Measurements from ENCODE around the gene RHBDL2.

Gene RHBDL2

DNA sequence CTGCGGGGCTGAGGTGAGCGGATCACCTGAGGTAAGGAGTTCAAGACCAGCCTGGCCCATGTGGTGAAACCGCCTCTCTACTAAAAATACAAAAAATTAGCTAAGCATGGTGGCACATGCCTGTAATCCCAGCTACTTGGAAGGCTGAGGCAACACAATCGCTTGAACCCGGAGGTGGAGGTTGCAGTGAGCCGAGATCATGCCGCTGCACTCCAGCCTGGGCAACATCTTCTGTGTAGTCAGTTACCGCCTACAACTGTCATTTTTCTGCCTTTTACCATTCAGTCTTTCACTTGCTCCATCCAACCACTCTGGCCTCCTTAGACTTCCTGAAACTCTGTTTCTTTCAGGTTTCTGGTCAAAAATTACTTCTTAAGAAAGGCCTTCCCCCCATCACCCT lies 70.6 kb downstream of the RHBDL2 start:
- no peak for TF ChIP-seq ZFX (IDR thresholded peaks at IDR 0.05)
- TF ChIP-seq, protein P1, sequence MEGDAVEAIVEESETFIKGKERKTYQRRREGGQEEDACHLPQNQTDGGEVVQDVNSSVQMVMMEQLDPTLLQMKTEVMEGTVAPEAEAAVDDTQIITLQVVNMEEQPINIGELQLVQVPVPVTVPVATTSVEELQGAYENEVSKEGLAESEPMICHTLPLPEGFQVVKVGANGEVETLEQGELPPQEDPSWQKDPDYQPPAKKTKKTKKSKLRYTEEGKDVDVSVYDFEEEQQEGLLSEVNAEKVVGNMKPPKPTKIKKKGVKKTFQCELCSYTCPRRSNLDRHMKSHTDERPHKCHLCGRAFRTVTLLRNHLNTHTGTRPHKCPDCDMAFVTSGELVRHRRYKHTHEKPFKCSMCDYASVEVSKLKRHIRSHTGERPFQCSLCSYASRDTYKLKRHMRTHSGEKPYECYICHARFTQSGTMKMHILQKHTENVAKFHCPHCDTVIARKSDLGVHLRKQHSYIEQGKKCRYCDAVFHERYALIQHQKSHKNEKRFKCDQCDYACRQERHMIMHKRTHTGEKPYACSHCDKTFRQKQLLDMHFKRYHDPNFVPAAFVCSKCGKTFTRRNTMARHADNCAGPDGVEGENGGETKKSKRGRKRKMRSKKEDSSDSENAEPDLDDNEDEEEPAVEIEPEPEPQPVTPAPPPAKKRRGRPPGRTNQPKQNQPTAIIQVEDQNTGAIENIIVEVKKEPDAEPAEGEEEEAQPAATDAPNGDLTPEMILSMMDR (conservative IDR thresholded peaks at IDR 0.05) = no peak
- no peak overlapping the region for H3K27ac ChIP-seq

DNA sequence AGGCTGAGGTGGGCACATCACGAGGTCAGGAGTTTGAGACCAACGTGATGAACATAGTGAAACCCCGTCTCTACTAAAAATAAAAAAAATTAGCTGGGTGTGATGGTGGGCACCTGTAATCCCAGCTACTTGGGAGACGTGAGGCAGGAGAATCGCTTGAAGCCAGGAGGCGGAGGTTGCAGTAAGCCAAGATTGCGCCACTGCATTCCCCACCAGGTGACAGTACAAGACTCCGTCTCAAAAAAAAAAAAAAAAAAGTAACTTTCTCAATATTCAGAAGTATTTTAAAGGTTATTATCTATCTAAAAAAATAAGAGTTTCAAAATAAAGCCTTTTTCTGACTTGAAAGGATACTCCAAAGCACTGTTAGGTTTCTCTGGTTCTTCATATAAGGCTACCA lies 74.4 kb downstream of the RHBDL2 start:
- no peak overlapping the region for H3K27ac ChIP-seq
- TF ChIP-seq ZFX (IDR thresholded peaks at IDR 0.05) = no peak
- TF ChIP-seq, protein P1 (conservative IDR thresholded peaks at IDR 0.05) = no peak

DNA sequence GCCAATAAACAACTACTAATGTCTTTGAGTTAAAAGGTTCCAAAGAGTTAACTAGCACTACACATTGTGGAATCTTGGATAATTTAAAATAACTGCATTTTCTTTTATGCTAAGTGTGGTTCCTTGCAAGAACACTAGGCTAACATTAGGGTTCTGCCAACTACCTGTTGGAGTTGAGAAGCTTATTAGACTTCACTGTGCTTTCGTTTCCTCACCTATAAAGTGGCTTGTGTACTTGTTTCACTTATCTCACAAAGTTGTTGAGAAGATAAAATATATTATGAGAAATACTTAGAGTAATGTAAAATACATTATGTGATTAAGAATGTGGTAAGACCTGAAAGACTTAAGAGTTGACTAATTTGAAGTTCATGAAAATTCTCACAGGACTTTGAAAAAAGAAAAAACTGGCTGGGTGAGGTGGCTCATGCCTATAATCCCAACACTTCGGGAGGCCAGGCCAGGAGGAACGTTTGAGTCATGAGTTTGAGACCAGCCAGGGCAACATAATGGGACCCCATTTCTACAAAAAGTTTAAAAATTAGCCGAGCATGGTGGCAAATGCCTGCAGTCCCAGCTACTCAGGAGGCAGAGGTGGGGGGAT lies 76.4 kb downstream of the RHBDL2 start:
- TF ChIP-seq ZFX (IDR thresholded peaks at IDR 0.05) = no peak
- TF ChIP-seq, protein P1 (conservative IDR thresholded peaks at IDR 0.05) = no peak; the same call in 1 of the 2 replicates

DNA sequence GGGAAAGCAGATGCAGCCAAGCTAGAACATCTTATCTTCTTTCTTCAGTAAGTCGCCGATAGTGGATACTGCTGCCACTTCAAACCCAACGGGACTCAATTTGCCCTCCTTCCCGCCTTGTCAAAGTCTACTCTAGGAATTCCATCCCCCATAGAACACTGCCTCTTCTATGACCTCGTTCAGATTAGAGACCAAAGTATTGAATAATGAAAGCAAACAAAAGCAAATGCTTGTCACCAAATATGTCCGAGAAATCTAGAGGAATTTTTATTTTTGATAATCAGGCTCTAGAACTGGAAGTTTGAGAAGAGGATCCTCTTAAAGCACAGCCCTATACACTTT lies 81.2 kb downstream of the RHBDL2 start:
- TF ChIP-seq, protein P1 (conservative IDR thresholded peaks at IDR 0.05) = no peak
- TF ChIP-seq ZFX (IDR thresholded peaks at IDR 0.05) = no peak
- H3K27ac ChIP-seq = peak overlapping the region; percentile 69

More for the DNA sequence above, 76.4 kb downstream of the RHBDL2 start:
- no peak overlapping the region for H3K27ac ChIP-seq

DNA sequence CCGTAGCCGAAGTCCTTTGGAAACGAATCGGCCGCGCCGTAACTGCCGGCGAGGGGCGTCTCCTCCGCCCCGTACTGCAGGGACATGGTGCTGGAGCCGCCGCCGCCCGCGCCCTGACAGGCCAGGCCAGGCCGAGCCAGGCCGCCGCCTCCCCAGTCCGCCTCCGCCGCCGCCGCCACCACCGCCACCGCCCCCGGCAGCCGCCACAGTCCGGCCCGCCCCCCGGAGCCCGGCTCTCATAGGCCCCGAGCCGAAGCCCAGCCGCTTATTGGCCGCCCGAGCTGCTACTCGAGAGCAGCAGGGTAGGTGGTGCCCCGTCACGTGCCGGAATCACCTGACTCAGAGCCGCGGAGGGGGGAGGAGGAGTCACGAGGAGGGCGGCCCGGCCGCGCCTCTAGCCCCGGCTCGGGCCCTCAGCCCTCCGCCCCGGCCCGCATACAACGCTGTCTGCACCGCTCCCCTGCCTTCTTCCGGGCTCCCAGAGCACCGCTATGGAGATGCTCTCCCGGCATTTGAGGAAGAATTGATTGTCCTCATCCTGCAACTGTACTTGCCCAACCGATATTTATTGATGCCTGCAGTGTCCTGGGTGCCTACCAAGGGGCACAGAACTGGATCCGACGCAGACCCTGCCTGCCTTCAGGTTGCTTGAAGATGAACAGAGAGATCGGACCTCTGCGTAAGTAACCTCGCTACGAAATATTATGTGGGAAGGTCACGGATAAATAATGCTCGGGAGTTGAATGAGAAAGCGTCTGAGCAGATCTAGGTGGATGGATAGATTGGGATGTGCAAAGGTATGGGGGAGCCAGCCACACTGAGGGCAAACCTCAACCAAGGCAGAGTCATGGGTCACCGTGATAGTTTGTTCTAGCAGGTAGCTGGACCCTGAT lies 81.8 kb downstream of the RHBDL2 start, which contains the start of gene RRAGC:
Gene RRAGC (minus strand): TSS at position 212 of the 893 bp plus-strand sequence. CDS start 126 bp downstream, at position 86.
- TF ChIP-seq ZFX (IDR thresholded peaks at IDR 0.05) = peak; percentile 64
- TF ChIP-seq, protein P1 (conservative IDR thresholded peaks at IDR 0.05) = no peak
- H3K27ac ChIP-seq = peak within 1 kb of the TSS; percentile 69

DNA sequence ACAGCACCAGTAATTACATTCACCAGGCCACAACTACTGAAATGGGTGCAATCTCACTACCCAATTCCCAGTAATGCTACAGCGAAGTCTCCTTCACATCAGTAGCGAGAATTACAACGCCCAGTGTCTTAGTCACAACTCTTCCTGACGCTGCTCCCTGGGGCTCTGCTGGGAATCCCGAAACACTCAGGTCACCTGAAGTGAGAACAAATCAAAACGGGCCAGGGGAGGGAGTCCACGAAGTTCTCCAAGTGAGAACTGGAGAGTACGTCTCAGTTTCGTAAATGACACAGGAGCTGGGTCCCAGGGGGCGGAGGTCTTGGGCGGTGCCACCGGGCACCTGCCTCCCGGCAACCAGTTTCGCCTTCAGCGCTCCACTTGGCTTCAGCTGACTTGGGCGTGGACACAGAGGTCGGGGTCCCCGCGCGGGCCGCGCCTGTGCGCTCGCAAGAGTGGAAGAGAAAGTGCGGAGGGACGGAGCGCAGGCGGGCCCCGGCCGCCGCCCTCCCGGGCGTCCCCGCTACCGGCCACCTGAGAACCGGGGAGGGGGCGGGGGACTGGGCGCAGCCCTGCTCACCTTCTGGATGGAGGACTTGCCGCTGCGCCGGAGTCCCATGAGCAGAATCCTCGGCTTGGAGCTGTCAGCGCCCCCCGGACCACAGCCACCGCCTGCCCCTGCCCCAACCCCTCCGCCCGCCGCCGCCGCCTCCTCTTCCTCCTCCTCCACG lies 82.6 kb downstream of the RHBDL2 start:
- peak overlapping the region; percentile 69 for H3K27ac ChIP-seq
- TF ChIP-seq ZFX (IDR thresholded peaks at IDR 0.05) = no peak

DNA sequence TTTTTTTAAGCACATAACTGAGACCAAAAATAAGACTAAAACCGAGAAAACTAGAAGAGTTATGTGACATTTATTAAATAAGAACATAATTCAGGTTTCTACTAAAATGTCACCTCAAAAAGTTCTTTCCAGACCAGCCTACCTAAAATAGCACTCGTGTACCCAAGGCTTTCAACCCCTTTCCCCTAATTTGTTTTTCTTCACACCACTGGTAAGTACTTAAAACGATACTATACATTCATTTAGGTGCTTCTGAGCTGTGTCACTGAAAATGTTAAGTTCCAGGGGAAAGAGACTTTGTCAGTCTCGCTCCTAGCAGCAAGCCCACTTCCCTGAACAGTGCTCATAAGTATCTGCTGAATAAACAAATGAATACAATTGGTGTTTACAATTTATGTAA lies 88.8 kb downstream of the RHBDL2 start:
- H3K27ac ChIP-seq = no peak overlapping the region
- TF ChIP-seq, protein P1 (conservative IDR thresholded peaks at IDR 0.05) = no peak
- TF ChIP-seq ZFX (IDR thresholded peaks at IDR 0.05) = no peak
